Hepatocyte (in vitro differentiated cells): Measurements from ENCODE around the gene CYSRT1.

Source experiments
- CTCF ChIP-seq: fragments of 200-600 bp; sonication (generic); IDR thresholded peaks from 2 replicates; pipeline ENCODE4 v1.5.1; 2016; ENCODE audit warnings: antibody characterized with exemption, mild to moderate bottlenecking; ENCODE audit not compliant: poor library complexity
- EZH2 ChIP-seq: fragments of 200-600 bp; sonication (generic); IDR thresholded peaks from 2 replicates; pipeline ENCODE4 v1.6.1; 2016; ENCODE audit warnings: antibody characterized with exemption, mild to moderate bottlenecking, borderline replicate concordance

GRCh38 chr9:137247135-137247915 lies 22.4 kb downstream of the CYSRT1 start:
- no peak for TF ChIP-seq CTCF
- TF ChIP-seq EZH2, result no peak
